H1 (cell line): Measurements from ENCODE around the gene MYRF. TPM values are rescaled to one million over a fixed set of nuclear protein-coding genes. Genes with fewer than 3 reads are reported as not detected.
A peak's percentile ranks its signal among the peaks of the same experiment; 100 is the strongest.

Experiments
- CTCF ChIA-PET: fragments of 300-600 bp; sonication (Branson Sonifier 250); formaldehyde crosslinking; loops from one replicate; lab custom pipeline; 2021; ENCODE audit not compliant: partially characterized antibody; lab: Charles Lee
- POLR2A ChIA-PET: fragments of 300-600 bp; sonication (Branson Sonifier 250); formaldehyde crosslinking; loops from one replicate; lab custom pipeline; 2021; ENCODE audit warnings: inconsistent platforms; ENCODE audit not compliant: partially characterized antibody; lab: Charles Lee
- DNase-seq, 2 experiments: peaks; one replicate each; pipeline versions ENCODE4 v3.0.0 to v3.0.0-alpha.2; 2010 to 2022; ENCODE audit warnings: low spot score in 2 of 2, low read depth in 1 of 2, mixed read lengths in 1 of 2
- FAIRE-seq: peaks from 2 replicates; lab custom pipeline; 2011; peaks lifted over from hg19 to GRCh38; lab: Jason Lieb, UNC
- H2AFZ ChIP-seq: 2 replicates; pipeline ENCODE4 v1.8.1; 2012; ENCODE audit warnings: low read length, inconsistent platforms
- H2AK5ac ChIP-seq: 2 replicates; pipeline ENCODE4 v1.6.1; 2013; ENCODE audit warnings: low read depth, low read length
- H2BK120ac ChIP-seq: replicated peaks from 2 replicates; pipeline ENCODE3; 2013; ENCODE audit warnings: low read depth, low read length, inconsistent platforms
- H2BK12ac ChIP-seq: 2 replicates; pipeline ENCODE4 v1.6.1; 2013; ENCODE audit warnings: low read depth, low read length
- H2BK15ac ChIP-seq: 2 replicates; pipeline ENCODE4 v1.6.1; 2013; ENCODE audit warnings: low read length
- H2BK20ac ChIP-seq: 2 replicates; pipeline ENCODE4 v1.6.1; 2013; ENCODE audit warnings: low read length
- H2BK5ac ChIP-seq: 2 replicates; pipeline ENCODE4 v1.6.1; 2013; ENCODE audit warnings: low read depth, low read length
- H3K14ac ChIP-seq: 2 replicates; pipeline ENCODE4 v1.6.1; 2013; ENCODE audit warnings: inconsistent platforms; ENCODE audit not compliant: insufficient read length
- H3K18ac ChIP-seq: 2 replicates; pipeline ENCODE4 v1.6.1; 2013; ENCODE audit warnings: low read length; ENCODE audit errors: extremely low read depth
- H3K23ac ChIP-seq: 2 replicates; pipeline ENCODE4 v1.6.1; 2013; ENCODE audit warnings: inconsistent platforms; ENCODE audit not compliant: insufficient read length
- H3K23me2 ChIP-seq: 2 replicates; pipeline ENCODE4 v1.6.1; 2013; ENCODE audit warnings: low read depth, low read length
- H3K27ac ChIP-seq: 2 replicates; pipeline ENCODE4 v1.6.1; 2011; ENCODE audit warnings: low read depth, low read length, inconsistent platforms
- H3K27me3 ChIP-seq, 4 experiments: replicated peaks in 1 of 4; 1 replicate in 1 of 4; 2 replicates in 3 of 4; pipeline versions ENCODE4 v1.6.1 to v1.8.1; 2011 to 2013; ENCODE audit warnings: low read length in 3 of 4, mild to moderate bottlenecking in 3 of 4, inconsistent platforms in 2 of 4, mixed read lengths in 2 of 4, moderate library complexity in 1 of 4; ENCODE audit not compliant: control insufficient read depth in 3 of 4, insufficient read depth in 3 of 4; ENCODE audit errors: extremely low read depth in 1 of 4
- H3K36me3 ChIP-seq, 4 experiments: 2 replicates each; pipeline versions ENCODE4 v1.6.1 to v1.8.1; 2011 to 2013; ENCODE audit warnings: mild to moderate bottlenecking in 4 of 4, low read length in 3 of 4, moderate library complexity in 2 of 4, control low read depth in 1 of 4, inconsistent platforms in 1 of 4; ENCODE audit not compliant: insufficient read depth in 4 of 4, control insufficient read depth in 2 of 4
- H3K4ac ChIP-seq: replicated peaks from 2 replicates; pipeline ENCODE3; 2013; ENCODE audit warnings: low read length, low read depth, mixed read lengths, inconsistent platforms; ENCODE audit not compliant: insufficient read length
- H3K4me1 ChIP-seq, 4 experiments: replicated peaks in 1 of 4; 1 replicate in 1 of 4; 2 replicates in 3 of 4; pipeline versions ENCODE4 v1.6.1 to v1.8.1; 2011 to 2013; ENCODE audit warnings: low read length in 3 of 4, inconsistent platforms in 2 of 4, mixed read lengths in 1 of 4; ENCODE audit not compliant: insufficient read depth in 4 of 4, control insufficient read depth in 3 of 4
- H3K4me2 ChIP-seq, 2 experiments: 2 replicates each; pipeline versions ENCODE4 v1.6.1 to v1.8.1; 2011 to 2013; ENCODE audit warnings: low read depth in 2 of 2, low read length in 2 of 2, control low read depth in 1 of 2, inconsistent platforms in 1 of 2, mild to moderate bottlenecking in 1 of 2; ENCODE audit not compliant: insufficient read depth in 1 of 2
- H3K4me3 ChIP-seq, 4 experiments: fragments of 200-600, 300-600 bp in 1 of 4; sonication (generic), shearing (Covaris generic), sonication (Bioruptor Twin) in 1 of 4; 2 replicates each; pipeline versions ENCODE4 v1.5.1 to v1.8.1; 2011 to 2016; ENCODE audit warnings: low read length in 4 of 4, low read depth in 3 of 4, control low read depth in 2 of 4, inconsistent platforms in 2 of 4, mild to moderate bottlenecking in 2 of 4, mixed read lengths in 1 of 4, moderate library complexity in 1 of 4; ENCODE audit not compliant: insufficient read depth in 2 of 4; ENCODE audit errors: extremely low read depth in 1 of 4
- H3K56ac ChIP-seq: replicated peaks from 2 replicates; pipeline ENCODE3; 2013; ENCODE audit warnings: low read depth, mild to moderate bottlenecking, mixed read lengths, low read length, inconsistent platforms; ENCODE audit not compliant: insufficient read length
- H3K79me1 ChIP-seq: 2 replicates; pipeline ENCODE4 v1.6.1; 2013; ENCODE audit warnings: low read depth, low read length, control low read depth
- H3K79me2 ChIP-seq, 2 experiments: 2 replicates each; pipeline versions ENCODE4 v1.6.1 to v1.8.1; 2012 to 2013; ENCODE audit warnings: low read length in 2 of 2, mild to moderate bottlenecking in 2 of 2, inconsistent platforms in 1 of 2; ENCODE audit not compliant: insufficient read depth in 2 of 2, control insufficient read depth in 1 of 2
- H3K9ac ChIP-seq, 4 experiments: replicated peaks in 1 of 4; 1 replicate in 1 of 4; 2 replicates in 3 of 4; pipeline versions ENCODE4 v1.6.1 to v1.8.1; 2011 to 2013; ENCODE audit warnings: low read depth in 3 of 4, low read length in 3 of 4, control low read depth in 2 of 4, mild to moderate bottlenecking in 2 of 4, moderate library complexity in 2 of 4, inconsistent platforms in 1 of 4; ENCODE audit errors: extremely low read depth in 1 of 4
- H3K9me3 ChIP-seq, 2 experiments: 2 replicates each; pipeline versions ENCODE4 v1.6.1 to v1.8.1; 2012 to 2013; ENCODE audit warnings: mild to moderate bottlenecking in 2 of 2, moderate library complexity in 2 of 2, control low read depth in 1 of 2, inconsistent platforms in 1 of 2, low read depth in 1 of 2, low read length in 1 of 2, mixed read lengths in 1 of 2; ENCODE audit not compliant: insufficient read depth in 2 of 2
- H4K20me1 ChIP-seq, 2 experiments: replicated peaks in 1 of 2; 2 replicates each; pipeline versions ENCODE3 to v1.8.1; 2011 to 2013; ENCODE audit warnings: inconsistent platforms in 2 of 2, low read length in 2 of 2, mild to moderate bottlenecking in 1 of 2; ENCODE audit not compliant: insufficient read depth in 2 of 2, control insufficient read depth in 1 of 2
- H4K5ac ChIP-seq: 2 replicates; pipeline ENCODE4 v1.6.1; 2013; ENCODE audit warnings: low read length, low read depth, mixed read lengths, inconsistent platforms; ENCODE audit not compliant: insufficient read length
- H4K8ac ChIP-seq: 2 replicates; pipeline ENCODE4 v1.8.0; 2013; ENCODE audit warnings: mild to moderate bottlenecking, moderate library complexity, low read length, inconsistent platforms; ENCODE audit not compliant: insufficient read depth; ENCODE audit errors: extremely low read depth
- H4K91ac ChIP-seq: replicated peaks from 2 replicates; pipeline ENCODE3; 2013; ENCODE audit warnings: low read length, mixed read lengths, inconsistent platforms; ENCODE audit not compliant: insufficient read length
- ATF2 ChIP-seq: IDR thresholded peaks from 2 replicates; pipeline ENCODE4 v1.6.1; 2012; ENCODE audit warnings: low read length, inconsistent platforms
- CBX5 ChIP-seq: fragments of 300-800, 300-1000 bp; sonication (generic); IDR thresholded peaks from 2 replicates; pipeline ENCODE4 v1.7.1; 2016; ENCODE audit warnings: antibody characterized with exemption, low read length, low read depth
- CBX8 ChIP-seq: fragments of 300-800, 300-1000 bp; sonication (generic); IDR thresholded peaks from 2 replicates; pipeline ENCODE4 v1.7.1; 2016; ENCODE audit warnings: low read depth, low read length, borderline replicate concordance
- CTCF ChIP-seq, 3 experiments: IDR thresholded peaks; 1 replicate in 2 of 3; 2 replicates in 1 of 3; pipeline versions ENCODE4 v1.5.1 to v1.6.1; 2011; ENCODE audit warnings: low read length in 3 of 3, mild to moderate bottlenecking in 3 of 3, inconsistent platforms in 2 of 3, low read depth in 1 of 3, moderate library complexity in 1 of 3; ENCODE audit not compliant: insufficient read depth in 1 of 3; ENCODE audit errors: control extremely low read depth in 1 of 3
- EGR1 ChIP-seq: IDR thresholded peaks from 2 replicates; pipeline ENCODE4 v1.6.1; 2011; ENCODE audit warnings: low read depth, low read length, borderline replicate concordance
- PHF8 ChIP-seq: fragments of 200-600 bp; sonication (generic); conservative IDR thresholded peaks from 2 replicates; pipeline ENCODE4 v1.7.1; 2012; ENCODE audit warnings: low read depth, mild to moderate bottlenecking, inconsistent platforms, low read length, moderate library complexity
- RXRA ChIP-seq: IDR thresholded peaks from 2 replicates; pipeline ENCODE4 v1.6.1; 2011; ENCODE audit warnings: low read depth, mild to moderate bottlenecking, low read length, moderate library complexity; ENCODE audit not compliant: insufficient read depth
- SIN3A ChIP-seq, 2 experiments: IDR thresholded peaks in 1 of 2; conservative IDR thresholded peaks in 1 of 2; 2 replicates each; pipeline ENCODE4 v1.6.1; 2011 to 2012; ENCODE audit warnings: low read length in 2 of 2, improper control_type of control experiment in 1 of 2, low read depth in 1 of 2, mild to moderate bottlenecking in 1 of 2
- TEAD4 ChIP-seq: IDR thresholded peaks from 2 replicates; pipeline ENCODE4 v1.6.1; 2012; ENCODE audit warnings: low read depth, low read length, inconsistent platforms, mixed read lengths
- WGBS, 2 experiments: shearing (Covaris generic) in 1 of 2; methylation state at CpG; one replicate each; pipeline versions ENCODE4 v1.1.6 to v1.1.7; 2013 to 2015; ENCODE audit warnings: low lambda C conversion rate in 2 of 2, mixed read lengths in 2 of 2, inconsistent platforms in 1 of 2, low coverage in 1 of 2, missing lambda C conversion rate in 1 of 2; ENCODE audit not compliant: insufficient replicate concordance in 2 of 2, insufficient coverage in 1 of 2, insufficient read length in 1 of 2; ENCODE audit errors: extremely low coverage in 1 of 2, missing lambda C conversion rate in 1 of 2; 5-methylcytosine and 5-hydroxymethylcytosine counted together
- polyA plus RNA-seq, 7 experiments: library from polyadenylated mRNA; depleted of rRNA in 3 of 7; stranded (reverse) in 5 of 7; unstranded in 2 of 7; fragments of >200 nt in 5 of 7; fragments of 200-250 nt in 2 of 7; gene quantifications; 1 replicate in 5 of 7; 2 replicates in 1 of 7; 4 replicates in 1 of 7; pipeline versions ENCODE4 v1.2.1 to v1.2.3, GENCODE V29; 2011 to 2013; ENCODE audit warnings: missing spikeins in 2 of 7, mixed read lengths in 2 of 7
- total RNA-seq: library from RNA; stranded (reverse); fragmentation: NEBNext Ultra II Directional; extraction: Animal tissue kit (Norgen Biotek cat#: 25700); gene quantifications from 2 replicates; pipeline ENCODE4 v1.2.1, GENCODE V29; 2021

MYRF gene
- total and polyA plus RNA-seq, 2 of the 8 experiments (the other 6 are each of a cell fraction or from before 2014, with no cell fraction given), result 6.0 to 6.1 TPM

GRCh38 chr11:61714316-61714715, 38.1 kb upstream of the MYRF start:
- no peak overlapping the region for H2AK5ac ChIP-seq
- no peak for FAIRE-seq
- H3K4me3 ChIP-seq, result no peak overlapping the region
- no peak overlapping the region for H4K91ac ChIP-seq
- no peaks in the 10 kb centered on the region for H3K27me3 ChIP-seq
- ChIA-PET CTCF (interaction anchor here (0.8 to 2.0 kb wide), 6 partner anchors 10 to 133 kb away, joined by 3 to 7 read pairs (median 4); no protein-coding TSS in a partner anchor), POLR2A (interaction anchor here (1.0 kb wide), 1 partner anchor 114 kb away, joined by 3 read pairs; no protein-coding TSS in a partner anchor)
- no peak overlapping the region for H3K4me2 ChIP-seq
- H3K23me2 ChIP-seq, result peaks cover 2% of the 10 kb centered on the region
- H3K79me1 ChIP-seq, result no peaks in the 10 kb centered on the region
- 75% methylated on average over 6 of the region's 6 CpGs; no CpG with 5 or more reads in 1 of the 2 experiments for WGBS, 2 experiments
- no peak overlapping the region for H3K56ac ChIP-seq
- peak overlapping the region; percentile 39; the same call in 1 of the 2 replicates for H2BK12ac ChIP-seq
- H3K4ac ChIP-seq, result no peak overlapping the region
- H4K20me1 ChIP-seq, result no peaks in the 10 kb centered on the region
- H3K14ac ChIP-seq, result no peak overlapping the region
- no peaks in the 10 kb centered on the region for H3K36me3 ChIP-seq
- H3K23ac ChIP-seq, result no peak overlapping the region
- H2BK5ac ChIP-seq, result 0 out of 2 replicates have a peak overlapping the region, but pooled peaks have one; percentile 12
- H2BK120ac ChIP-seq, result no peak overlapping the region
- peak overlapping the region; percentile 83; the same call in 1 of the 2 replicates for H2BK15ac ChIP-seq
- no peak overlapping the region for H3K27ac ChIP-seq
- H2BK20ac ChIP-seq, result no peak overlapping the region
- H4K8ac ChIP-seq, result no peak overlapping the region
- H3K18ac ChIP-seq, result no peak overlapping the region
- DNase-seq, result no peak
- H3K9ac ChIP-seq, result no peak overlapping the region
- H4K5ac ChIP-seq, result no peak overlapping the region
- H3K9me3 ChIP-seq, result no peaks in the 10 kb centered on the region
- H3K79me2 ChIP-seq, result no peaks in the 10 kb centered on the region; a peak in 1 of 4 replicates
- peaks cover 0 to 40% (median 31%) of the 10 kb centered on the region in 4 experiments; a peak in 6 of 7 replicates for H3K4me1 ChIP-seq
- no peak overlapping the region for H2AFZ ChIP-seq
- no peak for TF ChIP-seq RXRA
- TF ChIP-seq CTCF (IDR thresholded peaks at IDR 0.05; ENCODE audit: control extremely low read depth in 1 of 3, insufficient read depth in 1 of 3, low read depth in 1 of 3, low read length in 3 of 3), result no peak
- no peak for TF ChIP-seq PHF8
- TF ChIP-seq CBX5, result no peak
- TF ChIP-seq TEAD4, result no peak
- no peak for TF ChIP-seq SIN3A (conservative IDR thresholded peaks at IDR 0.05 in 1 of 2, IDR thresholded peaks at IDR 0.05 in 1 of 2; ENCODE audit: low read depth in 1 of 2, low read length in 2 of 2)
- TF ChIP-seq ATF2, result no peak
- TF ChIP-seq CBX8, result no peak
- TF ChIP-seq EGR1, result no peak
